Adrenal gland (tissue), 12 donors: ENCODE results near the gene C12orf43. TPM values are rescaled to one million over a fixed set of nuclear protein-coding genes. Genes with fewer than 3 reads are reported as not detected.

Source experiments
- DNase-seq, 7 donors: peaks; one replicate each; pipeline ENCODE4 v3.0.0-alpha.2; 2019 to 2020
- H3K27ac ChIP-seq, 5 donors: fragments of 200-600 bp; sonication (generic) in 4 of 5; 1 replicate in 3 of 5; 2 replicates in 2 of 5; pipeline versions ENCODE4 v1.5.1 to v1.8.0; 2016 to 2020; ENCODE audit warnings: mild to moderate bottlenecking in 1 of 5
- H3K27me3 ChIP-seq: fragments of 200-600 bp; 2 replicates; pipeline ENCODE4 v1.8.0; 2021
- H3K36me3 ChIP-seq, 2 donors: fragments of 200-600 bp; replicated peaks in 1 of 2; 1 replicate in 1 of 2; 2 replicates in 1 of 2; pipeline versions ENCODE4 v1.5.1 to v1.8.0; 2018 to 2022
- H3K4me1 ChIP-seq, 2 donors: fragments of 200-600 bp; replicated peaks in 1 of 2; 1 replicate in 1 of 2; 2 replicates in 1 of 2; pipeline versions ENCODE4 v1.5.1 to v1.8.0; 2018 to 2021
- H3K4me3 ChIP-seq, 4 donors: fragments of 200-600 bp; sonication (generic) in 3 of 4; one replicate each; pipeline ENCODE4 v1.5.1; 2016 to 2018
- H3K9me3 ChIP-seq, 3 donors: fragments of 200-600 bp; sonication (generic) in 1 of 3; replicated peaks in 1 of 3; 1 replicate in 2 of 3; 2 replicates in 1 of 3; pipeline versions ENCODE4 v1.5.1 to v1.8.0; 2016 to 2021
- POLR2A ChIP-seq, 2 donors: fragments of 450-650 bp; IDR thresholded peaks; one replicate each; pipeline ENCODE4 v1.6.1; 2017; ENCODE audit warnings: antibody characterized with exemption in 2 of 2, mild to moderate bottlenecking in 2 of 2, moderate library complexity in 1 of 2
- WGBS, 4 donors: extraction: QIAGEN DNeasy Blood & Tissue Kit in 2 of 4; methylation state at CpG; one replicate each; pipeline versions ENCODE4 v1.1.5 to v1.1.7; 2013 to 2017; 5-methylcytosine and 5-hydroxymethylcytosine counted together
- intact Hi-C, 2 donors: fragments of 100-400 bp; cut with DNase I; formaldehyde crosslinking; loops; one replicate each; pipeline versions ENCODE4 v1.14.1 to v1.15.0; 2022 to 2023
- polyA plus RNA-seq, 3 donors: library from polyadenylated mRNA; stranded (reverse); fragments of 200-250 nt in 2 of 3; fragments of 350-450 nt in 1 of 3; fragmentation: Illumina TruSeq in 1 of 3; extraction: RNeasy Lipid Tissue Mini Kit (QIAGEN cat#74804) in 1 of 3; gene quantifications; one replicate each; pipeline ENCODE4 v1.2.3, GENCODE V29; 2013 to 2014
- total RNA-seq, 9 donors: library from RNA; depleted of rRNA in 4 of 9; stranded (reverse); fragments of >200 nt in 4 of 9; fragments of 120-200 nt in 1 of 9; fragmentation: NEBNext Ultra II Directional in 1 of 9; extraction: Animal tissue kit (Norgen Biotek cat#: 25700) in 1 of 9; gene quantifications; one replicate each; pipeline versions ENCODE4 v1.1.0 to v1.2.4, GENCODE V29; 2013 to 2023
- TF ChIP-seq, protein P1 (sequence below), 6 experiments: fragments of 450-650 bp in 4 of 6; fragments of 200-600 bp in 2 of 6; sonication (generic) in 1 of 6; IDR thresholded peaks; 1 replicate in 5 of 6; 2 replicates in 1 of 6; pipeline versions ENCODE4 v1.5.1 to v1.8.0; 2016 to 2021; ENCODE audit warnings: antibody characterized with exemption in 6 of 6, mild to moderate bottlenecking in 2 of 6, moderate library complexity in 1 of 6
- donor health status: healthy with polysubstance abuse.
- donor health status: Bipolar disorder and iron deficiency.
- donor health status: DM: yes; HTN: yes; CAD: no.
- donor health status: DM: no; HTN: no; CAD: no.
- donor health status: DM: no; HTN: no; CAD: no.
- donor health status: DM: yes; HTN: yes; CAD: no.

The C12orf43 gene
- total and polyA plus RNA-seq, 12 donors, result 8.9 to 20.0 (median 13.5) TPM

DNA sequence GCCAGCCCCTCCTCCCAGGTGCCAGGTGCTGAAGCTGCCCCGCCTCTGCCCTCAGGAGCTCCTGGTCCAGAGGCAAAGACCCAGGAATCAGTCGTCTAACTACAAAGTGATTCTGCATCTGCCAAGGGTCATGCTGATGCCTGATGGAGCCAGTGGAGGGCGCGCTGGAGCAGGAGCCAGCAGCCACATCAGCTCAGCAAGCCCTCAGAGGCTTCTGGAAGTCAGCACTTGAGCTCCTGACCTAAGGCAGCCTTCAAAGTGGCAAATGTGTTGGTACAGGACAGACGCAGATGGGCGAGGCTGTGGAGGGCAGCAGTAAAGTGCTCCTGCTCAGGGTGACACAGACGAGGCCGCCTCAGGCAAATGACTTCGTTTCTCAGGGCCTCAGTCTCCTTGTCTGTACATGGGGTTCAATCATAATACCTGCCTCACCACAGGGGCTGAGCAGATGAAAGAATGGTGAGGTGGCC, 10.9 kb downstream of the C12orf43 start:
- H3K9me3 ChIP-seq, result no peaks in the 10 kb centered on the region
- H3K27ac ChIP-seq, result no peak overlapping the region
- peak in 6 of 7 donors; percentile 27 to 59 (median 46) for DNase-seq
- TF ChIP-seq, protein P1, sequence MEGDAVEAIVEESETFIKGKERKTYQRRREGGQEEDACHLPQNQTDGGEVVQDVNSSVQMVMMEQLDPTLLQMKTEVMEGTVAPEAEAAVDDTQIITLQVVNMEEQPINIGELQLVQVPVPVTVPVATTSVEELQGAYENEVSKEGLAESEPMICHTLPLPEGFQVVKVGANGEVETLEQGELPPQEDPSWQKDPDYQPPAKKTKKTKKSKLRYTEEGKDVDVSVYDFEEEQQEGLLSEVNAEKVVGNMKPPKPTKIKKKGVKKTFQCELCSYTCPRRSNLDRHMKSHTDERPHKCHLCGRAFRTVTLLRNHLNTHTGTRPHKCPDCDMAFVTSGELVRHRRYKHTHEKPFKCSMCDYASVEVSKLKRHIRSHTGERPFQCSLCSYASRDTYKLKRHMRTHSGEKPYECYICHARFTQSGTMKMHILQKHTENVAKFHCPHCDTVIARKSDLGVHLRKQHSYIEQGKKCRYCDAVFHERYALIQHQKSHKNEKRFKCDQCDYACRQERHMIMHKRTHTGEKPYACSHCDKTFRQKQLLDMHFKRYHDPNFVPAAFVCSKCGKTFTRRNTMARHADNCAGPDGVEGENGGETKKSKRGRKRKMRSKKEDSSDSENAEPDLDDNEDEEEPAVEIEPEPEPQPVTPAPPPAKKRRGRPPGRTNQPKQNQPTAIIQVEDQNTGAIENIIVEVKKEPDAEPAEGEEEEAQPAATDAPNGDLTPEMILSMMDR (IDR thresholded peaks at IDR 0.05), result peak; percentile 33 to 51 (median 42)
- TF ChIP-seq POLR2A (IDR thresholded peaks at IDR 0.05), result no peak
- peaks cover 0 to 42% of the 10 kb centered on the region in 2 donors for H3K36me3 ChIP-seq
- 67 to 78% (median 74%) methylated on average over 5 to 9 of the region's 9 CpGs for WGBS, 4 donors
- no peak overlapping the region for H3K4me3 ChIP-seq
- intact Hi-C loops, result no loop called here
- no peaks in the 10 kb centered on the region for H3K27me3 ChIP-seq
- no peaks in the 10 kb centered on the region for H3K4me1 ChIP-seq

DNA sequence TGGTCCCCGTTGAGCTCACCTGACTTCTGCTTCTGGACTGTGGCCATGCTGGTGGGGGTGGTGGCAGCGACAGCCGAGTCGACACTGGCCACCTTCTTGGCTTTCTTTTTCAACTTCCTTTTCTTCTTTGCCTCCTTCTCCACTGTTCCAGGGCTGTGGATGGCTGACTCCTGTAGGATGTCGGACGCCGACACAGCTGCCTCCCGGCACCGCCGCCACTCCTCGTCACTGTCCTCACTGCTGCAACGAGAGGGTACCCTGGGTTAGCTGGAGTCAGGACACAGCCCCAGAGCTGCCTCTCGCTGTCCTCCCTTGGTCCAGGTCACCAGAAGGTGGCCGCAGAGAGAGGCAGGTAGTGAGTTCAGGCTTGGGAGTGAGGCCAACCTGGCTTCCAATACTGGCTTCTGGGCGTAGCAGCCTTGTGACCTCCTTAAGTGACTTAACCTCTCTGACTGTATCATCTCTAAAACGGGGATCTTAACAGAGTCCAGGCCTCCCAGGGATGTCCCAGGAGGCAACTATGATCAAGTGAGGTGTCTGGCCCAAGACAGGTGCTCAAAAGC, 12.0 kb downstream of the C12orf43 start:
- intact Hi-C loops, result no loop called here
- no peaks in the 10 kb centered on the region for H3K27me3 ChIP-seq
- TF ChIP-seq, protein P1 (IDR thresholded peaks at IDR 0.05), result no peak
- TF ChIP-seq POLR2A (IDR thresholded peaks at IDR 0.05), result no peak
- WGBS, 4 donors, result 92 to 96% (median 93%) methylated on average over 15 to 16 of the region's 16 CpGs
- H3K4me1 ChIP-seq, result no peaks in the 10 kb centered on the region
- H3K36me3 ChIP-seq, result peaks cover 0 to 34% of the 10 kb centered on the region in 2 donors
- no peak overlapping the region for H3K27ac ChIP-seq
- H3K4me3 ChIP-seq, result no peak overlapping the region
- DNase-seq, result no peak
- no peaks in the 10 kb centered on the region for H3K9me3 ChIP-seq

DNA sequence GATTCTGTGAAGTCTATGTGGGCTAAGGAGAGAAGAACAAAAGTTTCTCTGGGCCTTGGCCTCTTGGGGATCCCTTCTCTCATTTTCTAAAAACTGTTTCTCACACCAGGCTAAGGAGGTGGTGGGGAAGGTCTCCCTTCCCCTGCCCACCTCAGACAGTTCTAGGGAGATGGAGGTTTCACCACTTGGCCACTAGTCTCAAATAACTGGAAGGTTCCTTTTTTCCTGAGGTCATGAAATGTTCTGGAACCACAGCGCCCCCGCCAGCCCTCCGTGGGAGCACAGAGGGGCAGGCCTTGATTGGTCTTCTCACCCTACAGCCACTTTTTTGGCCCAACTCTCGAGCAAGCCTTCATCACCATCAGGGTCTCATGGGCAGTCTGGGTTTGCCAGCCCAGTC, 12.6 kb downstream of the C12orf43 start:
- DNase-seq, result no peak
- no peaks in the 10 kb centered on the region for H3K27me3 ChIP-seq
- TF ChIP-seq POLR2A (IDR thresholded peaks at IDR 0.05), result no peak
- TF ChIP-seq, protein P1 (IDR thresholded peaks at IDR 0.05), result no peak
- intact Hi-C loops, result no loop called here
- H3K27ac ChIP-seq, result no peak overlapping the region
- H3K9me3 ChIP-seq, result no peaks in the 10 kb centered on the region
- H3K4me1 ChIP-seq, result no peaks in the 10 kb centered on the region
- H3K36me3 ChIP-seq, result peaks cover 0 to 27% of the 10 kb centered on the region in 2 donors
- no peak overlapping the region for H3K4me3 ChIP-seq
- 78 to 95% (median 89%) methylated on average over 4 of the region's 4 CpGs for WGBS, 4 donors

DNA sequence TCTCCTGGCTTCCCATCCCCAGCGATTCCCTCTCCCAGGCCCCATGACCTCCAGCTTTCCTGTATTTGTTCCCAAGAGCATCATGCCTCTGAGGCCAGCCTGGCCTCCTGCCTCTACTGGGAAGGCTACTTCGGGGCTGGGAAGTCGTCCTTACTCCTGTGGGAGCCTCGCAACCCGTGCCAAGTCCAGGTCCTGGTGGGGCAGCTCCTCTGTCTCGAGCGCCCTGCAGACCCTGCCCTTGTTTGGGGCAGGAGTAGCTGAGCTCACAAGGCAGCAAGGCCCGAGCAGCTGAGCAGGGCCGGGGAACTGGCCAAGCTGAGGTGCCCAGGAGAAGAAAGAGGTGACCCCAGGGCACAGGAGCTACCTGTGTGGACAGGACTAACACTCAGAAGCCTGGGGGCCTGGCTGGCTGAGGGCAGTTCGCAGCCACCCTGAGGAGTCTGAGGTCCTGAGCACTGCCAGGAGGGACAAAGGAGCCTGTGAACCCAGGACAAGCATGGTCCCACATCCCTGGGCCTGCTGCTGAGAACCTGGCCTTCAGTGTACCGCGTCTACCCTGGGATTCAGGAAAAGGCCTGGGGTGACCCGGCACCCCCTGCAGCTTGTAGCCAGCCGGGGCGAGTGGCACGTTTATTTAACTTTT, 14.3 kb downstream of the C12orf43 start:
- H3K9me3 ChIP-seq, result no peaks in the 10 kb centered on the region
- TF ChIP-seq, protein P1 (IDR thresholded peaks at IDR 0.05), result no peak
- no peak for TF ChIP-seq POLR2A (IDR thresholded peaks at IDR 0.05)
- whole genome bisulfite sequencing, 4 donors, result 79 to 90% (median 85%) methylated on average over 11 to 16 of the region's 16 CpGs
- H3K27ac ChIP-seq, result no peak overlapping the region
- intact Hi-C loops, result no loop called here
- no peaks in the 10 kb centered on the region for H3K4me1 ChIP-seq
- H3K27me3 ChIP-seq, result no peaks in the 10 kb centered on the region
- H3K36me3 ChIP-seq, result peaks cover 0 to 21% of the 10 kb centered on the region in 2 donors
- H3K4me3 ChIP-seq, result no peak overlapping the region
- DNase-seq, result no peak
